Bone marrow (tissue), 2 donors: Measurements from ENCODE around the gene PDCD7.
"Not testable (repeated sequence)": the region's sequence is repeated elsewhere in the genome, so short reads cannot be mapped to it uniquely, and the experiment has no call there.

Experiments
- DNase-seq, 2 donors: peaks; one replicate each; lab custom pipeline; 2025; lab: John Stamatoyannopoulos, UW

PDCD7 gene

DNA sequence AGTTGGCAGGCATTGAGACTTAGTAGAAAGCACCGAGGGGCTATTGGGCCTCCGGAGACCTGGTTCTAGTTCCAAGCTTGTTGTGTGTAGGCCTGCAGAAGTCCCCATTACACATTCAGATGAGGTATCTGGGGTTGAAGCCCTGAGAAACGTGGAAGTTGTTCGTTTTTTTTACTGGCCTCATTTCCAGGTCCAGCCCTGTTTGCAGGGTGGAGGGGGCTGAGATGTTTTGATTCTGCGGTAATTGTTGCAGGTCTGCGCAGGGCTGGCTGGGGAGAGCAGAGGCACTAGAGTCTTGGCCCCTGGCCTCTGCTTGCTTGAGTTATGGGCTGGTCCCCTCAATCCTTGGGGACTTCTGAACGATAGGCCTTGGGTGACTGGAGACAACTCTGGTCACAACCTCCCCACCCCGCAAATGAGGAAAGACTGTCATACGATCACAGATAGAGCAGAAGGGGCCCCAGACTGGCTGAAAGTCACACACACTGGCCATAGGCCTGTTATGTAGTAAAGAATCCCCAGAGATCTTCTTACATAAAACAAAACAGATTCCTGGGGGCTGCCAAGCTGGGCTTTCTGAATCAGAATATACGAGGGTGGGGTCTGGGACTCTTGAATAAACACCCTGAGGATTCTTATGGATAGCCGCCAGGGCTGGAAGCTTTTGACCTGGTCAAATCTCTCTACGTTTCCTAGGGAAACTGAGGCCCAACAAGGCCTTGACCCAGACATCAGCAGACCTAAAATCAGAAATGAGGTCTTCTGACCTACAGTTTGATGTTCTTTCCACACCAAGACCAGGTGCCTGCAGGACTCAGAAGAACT lies 41.5 kb downstream of the PDCD7 start:
- no peak for DNase-seq

DNA sequence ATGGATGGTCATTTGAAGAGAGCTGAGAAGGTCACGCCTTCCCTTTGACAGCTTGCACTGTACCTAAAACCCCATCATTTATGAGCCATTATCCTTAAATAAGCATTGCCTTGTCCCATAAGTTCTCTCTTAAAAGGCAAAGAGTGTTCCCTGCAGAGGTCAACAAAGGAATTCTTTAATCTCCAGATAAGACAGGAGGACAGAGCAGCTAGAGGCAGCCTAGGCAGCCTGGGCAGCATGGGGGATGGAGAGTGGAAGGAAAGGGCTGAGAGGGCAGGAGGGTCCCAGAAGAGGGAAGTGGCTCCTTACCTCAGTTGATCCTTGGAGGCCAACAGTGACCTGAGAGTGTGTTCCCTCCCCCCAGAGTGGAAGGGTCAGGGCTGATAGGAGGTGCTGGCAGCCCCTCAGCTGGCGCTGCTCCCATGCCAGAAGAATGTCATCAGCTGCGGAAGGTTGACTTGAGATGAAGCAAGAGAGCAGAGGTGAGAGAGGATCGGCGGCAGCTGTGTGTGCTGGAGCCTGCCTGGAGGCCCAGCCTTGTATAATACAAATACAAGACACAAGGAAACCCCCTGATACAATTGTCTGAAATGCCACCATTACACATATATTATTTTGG lies 44.3 kb downstream of the PDCD7 start:
- DNase-seq = no peak

DNA sequence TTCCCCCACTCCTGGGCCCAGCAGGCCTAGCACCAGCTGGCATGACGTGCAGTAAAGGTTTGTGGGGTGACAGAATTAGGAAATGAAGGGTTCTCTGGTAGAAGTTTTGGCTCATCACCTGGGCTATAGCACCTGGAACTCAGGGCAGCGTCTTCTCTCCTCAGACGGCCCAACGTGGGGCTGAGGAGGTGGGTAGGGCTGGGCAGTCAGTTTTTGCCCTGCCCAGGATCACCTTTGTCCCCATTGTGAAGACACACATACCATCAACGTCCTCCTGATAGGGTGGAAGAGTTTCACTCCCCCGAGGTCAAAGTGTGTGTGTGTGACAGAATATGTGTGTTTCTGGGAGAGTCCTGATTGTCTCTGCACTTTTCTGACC lies 45.0 kb downstream of the PDCD7 start:
- no peak for DNase-seq

DNA sequence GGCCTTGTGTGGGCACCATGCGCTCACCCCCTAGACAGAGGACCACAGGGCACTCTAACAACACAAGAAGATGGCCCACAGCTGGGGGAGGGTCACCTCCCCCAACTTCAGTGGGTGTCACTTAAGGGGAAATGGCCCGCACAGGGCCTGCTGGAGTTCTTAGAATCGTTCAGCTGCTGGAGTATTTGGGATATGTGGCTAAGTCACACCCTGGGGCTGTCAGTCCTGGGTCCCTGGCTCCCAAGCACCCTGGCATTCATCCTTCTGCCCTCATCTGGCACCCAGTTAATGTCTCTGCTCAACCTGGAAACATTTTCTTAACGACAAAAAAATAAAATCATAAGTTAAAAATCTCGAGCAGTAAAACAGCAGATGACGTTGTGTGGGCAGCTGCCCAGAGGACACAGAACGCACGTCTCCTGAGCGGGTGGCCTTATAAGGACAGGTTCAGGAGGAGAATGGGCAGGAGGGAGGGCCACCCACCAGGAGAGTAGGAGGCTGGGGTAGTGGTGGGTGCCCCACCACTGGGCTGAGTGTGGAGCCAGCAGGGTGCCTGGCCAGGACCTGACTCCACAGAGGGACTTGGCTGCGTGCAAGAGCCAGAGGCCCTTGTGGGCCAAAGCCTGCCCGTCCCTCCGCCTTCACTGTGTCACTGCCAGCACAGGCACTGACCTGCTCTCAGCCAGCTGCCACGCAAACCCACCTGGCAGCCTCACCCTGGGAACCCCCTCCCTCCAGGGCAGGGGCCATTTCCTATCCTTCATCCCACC lies 45.5 kb downstream of the PDCD7 start:
- no peak for DNase-seq

DNA sequence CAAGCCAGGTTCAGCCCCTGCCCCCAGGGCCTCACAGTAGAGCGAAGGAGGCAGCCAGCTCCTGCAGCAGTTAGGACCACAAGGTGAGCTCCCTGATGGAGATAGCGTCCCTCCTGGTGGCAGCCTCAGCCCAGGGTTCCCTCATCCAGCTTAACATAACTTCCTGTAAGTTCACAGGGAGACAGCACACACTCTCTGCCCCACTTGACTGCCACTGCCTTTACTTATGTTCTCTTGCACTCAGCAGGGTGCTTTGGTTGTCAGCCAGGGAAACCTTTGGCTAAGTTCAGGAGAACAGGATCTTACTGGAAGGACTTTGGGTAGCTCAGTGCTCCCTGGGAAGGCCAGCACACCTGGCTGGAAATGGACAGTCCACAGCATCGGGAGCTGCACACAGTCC lies 46.2 kb downstream of the PDCD7 start:
- no peak for DNase-seq

DNA sequence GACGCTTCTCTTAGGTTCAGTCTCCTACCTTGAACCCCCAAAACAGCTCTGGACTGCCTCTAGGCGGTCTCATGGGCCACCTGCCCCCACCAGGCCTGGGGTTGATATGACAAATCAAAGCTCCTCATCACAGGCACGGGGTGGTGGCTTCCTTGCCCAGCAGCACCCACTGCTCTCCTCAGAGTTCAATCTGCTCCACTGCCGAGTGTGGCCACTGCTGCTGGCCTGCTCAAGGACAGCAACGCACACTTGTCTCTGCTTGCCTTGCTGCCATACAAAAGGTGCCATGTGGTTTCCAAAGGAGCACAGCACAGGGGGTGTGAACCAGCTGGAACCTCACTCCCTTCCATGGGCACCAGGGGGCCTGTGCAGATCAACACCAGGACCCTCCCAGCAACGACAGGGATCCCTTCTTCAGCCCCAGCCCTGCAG lies 46.9 kb downstream of the PDCD7 start:
- DNase-seq = no peak

DNA sequence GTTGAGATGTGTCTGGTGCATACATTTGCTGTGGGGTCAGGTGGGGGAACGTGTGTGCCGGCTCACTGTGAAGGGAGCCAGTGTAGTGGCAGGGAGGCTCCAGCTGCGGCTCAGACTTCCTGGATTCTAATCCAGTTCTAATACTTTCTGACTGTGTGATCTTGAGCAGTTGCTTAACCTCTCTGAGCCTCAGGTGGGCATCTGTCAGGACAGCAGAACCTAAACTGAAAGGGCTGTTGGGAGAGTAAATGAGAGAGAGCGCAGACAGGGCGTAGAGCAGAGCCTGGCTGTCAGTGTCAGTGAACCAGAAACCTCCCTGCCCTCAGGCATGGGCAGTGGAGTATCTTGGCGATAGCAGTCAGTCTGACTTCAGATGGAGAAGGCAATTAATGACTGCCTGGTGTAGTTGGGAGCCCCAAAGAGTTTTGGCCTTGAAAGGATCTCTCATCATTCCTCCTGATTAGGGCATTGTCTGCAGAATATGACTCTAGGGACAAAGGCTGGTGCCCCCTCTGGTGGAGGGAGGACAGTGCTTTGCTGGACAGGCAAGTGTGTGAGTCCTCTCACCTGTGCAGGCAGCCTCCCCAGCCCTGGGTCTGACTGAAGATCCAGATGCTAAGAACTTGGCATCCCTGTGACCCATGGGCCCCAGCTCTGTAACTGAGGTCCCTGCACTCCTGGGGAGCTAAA lies 47.5 kb downstream of the PDCD7 start:
- no peak for DNase-seq

DNA sequence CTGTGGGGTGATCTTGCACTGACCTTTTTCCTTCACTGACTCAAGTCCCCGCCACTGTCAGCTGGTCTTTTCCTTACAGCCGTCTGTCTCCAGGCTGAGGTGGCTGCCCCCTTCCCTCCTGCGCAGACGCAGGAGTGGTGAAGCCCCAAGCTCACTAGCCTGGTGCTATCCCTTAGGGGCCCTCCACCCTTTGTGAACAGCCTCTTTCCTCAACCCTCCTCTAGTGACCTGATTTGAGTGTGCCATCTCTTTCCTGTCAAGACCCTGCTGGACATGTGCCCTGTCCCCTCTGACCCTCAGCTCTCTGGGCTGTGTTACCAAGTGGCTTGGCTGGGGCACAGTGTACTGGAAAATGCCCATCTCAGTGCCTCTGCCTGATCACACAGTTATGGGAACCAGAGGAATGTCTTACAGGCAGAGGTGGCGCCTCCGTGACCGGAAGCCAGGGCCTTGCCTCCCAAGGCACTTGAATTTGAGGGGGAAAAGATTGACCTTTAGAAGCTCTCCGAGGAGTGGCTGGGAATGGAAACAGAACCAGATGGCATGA lies 48.3 kb downstream of the PDCD7 start:
- DNase-seq = no peak

DNA sequence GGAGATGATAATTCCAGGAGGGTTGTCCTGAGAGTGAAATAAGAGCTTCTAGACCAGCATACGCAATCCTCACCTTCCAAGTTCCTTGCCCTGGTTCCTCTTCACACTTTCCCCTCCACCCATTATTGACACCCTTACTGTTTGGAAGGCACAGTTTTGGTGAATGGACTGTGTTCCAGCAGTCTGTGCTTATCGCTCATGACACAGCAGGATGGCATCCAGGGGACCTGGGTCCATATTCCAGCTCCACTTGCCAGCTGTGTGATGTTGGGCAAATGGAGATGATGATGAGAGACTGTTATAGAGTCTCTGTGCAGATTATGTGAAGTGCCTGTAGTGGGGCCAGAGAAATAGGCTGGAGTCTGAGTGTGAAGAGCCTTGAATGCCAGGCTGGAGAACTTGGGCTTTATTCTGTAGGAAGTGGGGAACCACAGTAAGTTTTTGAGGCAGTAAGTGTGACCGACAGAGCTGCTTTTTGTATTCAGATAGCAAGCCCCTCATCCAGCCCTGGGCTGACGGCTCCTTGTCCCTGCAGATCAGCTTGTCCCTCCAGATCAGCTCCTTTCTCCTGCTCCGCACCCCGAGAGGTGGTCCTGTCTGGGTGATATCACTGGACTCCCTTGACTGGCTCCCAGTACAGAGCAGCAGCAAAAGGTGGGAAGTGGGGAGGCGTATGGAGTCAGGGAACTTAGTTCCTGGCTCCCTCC lies 49.0 kb downstream of the PDCD7 start:
- no peak for DNase-seq

DNA sequence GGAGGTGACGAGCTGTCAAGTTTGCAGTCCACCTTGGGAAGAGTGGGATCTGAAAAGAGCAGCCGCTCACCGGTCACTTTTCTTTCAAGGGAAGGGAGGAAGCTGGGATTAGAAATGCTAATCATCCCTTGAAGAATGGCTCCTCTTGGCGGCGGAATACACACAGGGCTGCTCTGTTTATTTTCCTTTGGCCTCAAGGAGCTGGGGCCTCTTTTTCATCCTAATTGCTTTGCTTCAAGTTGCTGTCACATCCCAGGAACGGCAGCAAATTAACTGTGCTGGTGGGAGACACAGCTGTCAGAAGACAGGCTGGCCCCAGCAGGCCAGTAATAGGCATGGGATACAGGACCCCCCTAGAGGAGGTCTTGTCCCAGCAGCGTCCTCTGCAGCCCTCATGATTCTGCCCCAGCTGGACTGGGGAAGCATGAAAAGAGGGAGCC lies 50.3 kb downstream of the PDCD7 start:
- DNase-seq = no peak

DNA sequence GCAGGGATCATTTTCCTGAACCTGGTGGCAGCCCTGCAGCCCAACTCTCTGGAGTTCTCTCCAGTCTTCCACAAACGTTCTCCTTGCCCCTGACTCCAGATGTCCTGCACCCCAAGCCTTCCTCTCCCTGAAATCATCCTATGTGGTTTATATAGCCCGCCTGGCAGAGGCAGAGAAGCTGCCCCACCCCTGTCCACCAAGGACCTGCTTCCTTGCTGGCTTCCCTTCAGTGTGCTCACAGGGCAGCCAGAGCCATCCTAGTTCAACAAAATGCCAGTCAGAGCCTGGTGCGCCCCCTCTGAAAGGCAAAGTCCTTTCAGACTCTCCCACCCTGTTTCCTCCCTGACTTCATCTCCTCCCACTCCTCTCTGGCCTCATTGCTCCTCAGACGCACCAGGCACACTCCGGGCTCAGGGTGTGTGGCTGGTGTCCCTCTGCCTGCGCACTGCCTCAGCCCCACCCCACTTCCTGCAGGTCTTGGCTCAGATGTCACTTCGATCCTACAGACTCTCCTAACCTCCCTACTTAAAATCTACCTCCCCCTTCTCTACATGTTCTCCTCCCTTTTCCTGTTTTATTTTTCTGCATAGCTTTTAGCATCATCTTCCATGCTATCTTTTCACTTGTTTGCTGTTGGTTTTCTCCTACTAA lies 51.2 kb downstream of the PDCD7 start:
- peak in 1 of 2 donors; percentile 15 for DNase-seq

DNA sequence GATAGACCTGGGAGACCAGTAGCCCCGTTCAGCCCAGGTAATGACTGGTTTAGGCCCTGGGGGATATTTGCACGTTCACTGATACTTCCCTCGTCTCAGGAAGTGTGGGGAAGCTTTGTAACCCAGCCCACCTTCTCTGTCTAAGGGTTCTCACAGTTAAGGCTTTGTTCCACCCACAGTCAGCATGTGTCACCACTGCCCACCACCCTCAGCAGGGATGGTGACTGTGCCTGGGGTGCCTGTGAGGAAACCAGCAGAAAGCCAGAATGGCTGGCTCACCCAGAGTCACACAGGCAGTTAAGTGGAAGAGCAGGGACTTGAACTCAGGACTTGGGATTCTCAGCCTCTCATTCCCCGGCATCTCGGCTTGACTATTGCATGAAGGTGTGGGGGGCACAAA lies 51.9 kb downstream of the PDCD7 start:
- DNase-seq = no peak

DNA sequence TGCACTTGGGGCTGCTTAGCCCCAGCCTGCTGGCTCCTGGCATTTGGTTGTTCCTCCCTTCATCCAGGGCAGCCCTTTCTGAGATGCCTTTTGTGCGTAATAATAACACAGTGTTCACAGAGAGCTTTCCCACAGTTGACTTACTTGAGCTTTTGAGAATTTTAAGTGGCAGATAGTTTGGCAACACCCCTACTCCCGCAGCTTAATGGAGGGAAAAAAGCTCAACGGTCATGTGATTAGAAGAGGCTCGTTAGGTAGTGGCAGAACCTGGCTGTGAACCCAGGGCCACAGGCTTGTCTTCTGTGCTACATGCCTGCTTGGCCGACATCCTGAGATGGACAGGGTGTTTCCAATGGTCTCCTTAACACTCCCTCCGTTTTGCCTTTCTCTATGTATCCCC lies 52.3 kb downstream of the PDCD7 start:
- no peak for DNase-seq

DNA sequence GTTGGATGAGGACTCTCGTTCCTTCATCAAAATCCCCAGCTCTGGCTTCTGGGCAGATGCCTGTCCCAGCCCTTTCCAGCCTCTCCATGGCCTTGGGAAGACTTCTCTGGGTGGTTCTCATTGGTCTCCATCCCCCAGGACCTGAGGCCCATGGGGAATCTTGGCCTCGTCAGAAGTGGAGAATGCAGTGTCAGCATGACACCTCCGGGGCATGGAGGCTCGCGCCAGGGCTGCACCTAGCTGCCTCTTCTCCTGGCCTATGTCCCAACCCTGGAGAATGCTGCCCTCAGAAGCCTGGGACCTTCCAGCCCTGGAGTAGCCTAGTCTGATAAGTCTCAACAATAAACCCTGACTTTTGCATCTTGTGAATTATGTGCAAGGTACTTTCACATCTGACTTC lies 54.0 kb downstream of the PDCD7 start:
- DNase-seq = no peak

DNA sequence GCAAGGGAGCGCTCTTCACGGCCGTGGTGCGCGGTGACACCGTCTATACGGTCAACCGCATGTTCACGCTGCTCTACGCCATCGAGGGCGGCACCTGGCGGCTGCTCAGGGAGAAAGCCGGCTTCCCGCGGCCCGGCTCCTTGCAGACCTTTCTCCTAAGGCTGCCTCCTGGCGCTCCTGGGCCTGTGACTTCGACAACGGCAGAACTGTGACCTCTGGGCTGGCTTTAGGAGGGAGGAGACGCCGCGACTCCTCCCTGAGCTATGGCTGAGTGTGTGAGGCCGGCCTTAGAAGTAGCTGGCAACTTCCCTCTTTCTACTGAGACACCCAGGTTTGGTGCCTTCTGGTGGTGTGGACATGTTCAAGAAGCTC lies 55.6 kb downstream of the PDCD7 start:
- DNase-seq = peak in 1 of 2 donors; percentile 18

DNA sequence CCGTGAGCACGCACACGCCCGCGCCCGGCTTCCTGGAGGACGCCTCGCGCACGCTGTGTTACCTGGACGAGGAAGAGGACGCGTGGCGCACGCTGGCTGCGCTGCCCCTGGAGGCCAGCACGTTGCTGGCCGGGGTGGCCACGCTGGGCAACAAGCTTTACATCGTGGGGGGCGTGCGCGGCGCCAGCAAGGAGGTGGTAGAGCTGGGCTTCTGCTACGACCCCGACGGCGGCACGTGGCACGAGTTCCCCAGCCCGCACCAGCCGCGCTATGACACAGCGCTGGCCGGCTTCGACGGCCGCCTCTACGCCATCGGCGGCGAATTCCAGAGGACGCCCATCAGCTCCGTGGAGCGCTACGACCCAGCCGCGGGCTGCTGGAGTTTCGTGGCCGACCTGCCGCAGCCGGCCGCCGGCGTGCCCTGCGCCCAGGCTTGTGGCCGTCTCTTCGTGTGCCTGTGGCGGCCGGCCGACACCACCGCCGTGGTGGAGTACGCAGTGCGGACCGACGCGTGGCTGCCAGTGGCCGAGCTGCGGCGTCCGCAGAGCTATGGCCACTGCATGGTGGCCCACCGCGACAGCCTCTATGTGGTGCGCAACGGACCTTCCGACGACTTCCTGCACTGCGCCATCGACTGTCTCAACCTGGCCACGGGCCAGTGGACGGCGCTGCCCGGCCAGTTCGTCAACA lies 56.2 kb downstream of the PDCD7 start:
- DNase-seq = no peak

DNA sequence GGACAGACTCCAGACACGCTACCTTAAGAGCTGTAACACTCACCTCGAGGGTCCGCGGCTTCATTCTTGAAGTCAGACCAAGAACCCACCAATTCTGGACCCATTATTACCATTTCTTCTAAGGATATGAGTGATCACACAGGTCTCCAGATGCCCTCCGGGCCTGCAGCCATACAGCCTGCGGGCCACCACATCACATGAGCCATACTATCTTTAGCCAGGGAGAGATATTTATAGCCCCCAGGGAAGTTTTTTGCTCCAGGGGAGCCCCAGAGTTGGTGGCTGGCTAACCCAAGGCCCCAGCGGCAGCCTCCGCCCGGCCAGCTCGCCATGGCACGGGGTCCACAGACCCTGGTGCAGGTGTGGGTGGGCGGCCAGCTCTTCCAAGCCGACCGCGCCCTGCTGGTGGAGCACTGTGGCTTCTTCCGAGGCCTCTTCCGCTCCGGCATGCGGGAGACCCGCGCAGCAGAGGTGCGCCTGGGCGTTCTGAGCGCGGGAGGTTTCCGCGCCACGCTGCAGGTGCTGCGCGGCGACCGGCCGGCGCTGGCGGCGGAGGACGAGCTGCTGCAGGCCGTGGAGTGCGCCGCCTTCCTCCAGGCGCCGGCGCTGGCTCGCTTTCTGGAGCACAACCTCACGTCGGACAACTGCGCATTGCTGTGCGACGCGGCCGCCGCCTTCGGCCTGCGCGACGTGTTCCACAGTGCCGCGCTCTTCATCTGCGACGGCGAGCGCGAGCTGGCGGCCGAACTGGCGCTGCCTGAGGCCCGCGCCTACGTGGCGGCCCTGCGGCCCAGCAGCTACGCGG lies 56.9 kb downstream of the PDCD7 start, which contains the start of gene KBTBD13:
KBTBD13 (plus strand) TSS at position 261 of the 805 bp plus-strand sequence; CDS start at position 331, 70 bp downstream.
- DNase-seq = no peak

DNA sequence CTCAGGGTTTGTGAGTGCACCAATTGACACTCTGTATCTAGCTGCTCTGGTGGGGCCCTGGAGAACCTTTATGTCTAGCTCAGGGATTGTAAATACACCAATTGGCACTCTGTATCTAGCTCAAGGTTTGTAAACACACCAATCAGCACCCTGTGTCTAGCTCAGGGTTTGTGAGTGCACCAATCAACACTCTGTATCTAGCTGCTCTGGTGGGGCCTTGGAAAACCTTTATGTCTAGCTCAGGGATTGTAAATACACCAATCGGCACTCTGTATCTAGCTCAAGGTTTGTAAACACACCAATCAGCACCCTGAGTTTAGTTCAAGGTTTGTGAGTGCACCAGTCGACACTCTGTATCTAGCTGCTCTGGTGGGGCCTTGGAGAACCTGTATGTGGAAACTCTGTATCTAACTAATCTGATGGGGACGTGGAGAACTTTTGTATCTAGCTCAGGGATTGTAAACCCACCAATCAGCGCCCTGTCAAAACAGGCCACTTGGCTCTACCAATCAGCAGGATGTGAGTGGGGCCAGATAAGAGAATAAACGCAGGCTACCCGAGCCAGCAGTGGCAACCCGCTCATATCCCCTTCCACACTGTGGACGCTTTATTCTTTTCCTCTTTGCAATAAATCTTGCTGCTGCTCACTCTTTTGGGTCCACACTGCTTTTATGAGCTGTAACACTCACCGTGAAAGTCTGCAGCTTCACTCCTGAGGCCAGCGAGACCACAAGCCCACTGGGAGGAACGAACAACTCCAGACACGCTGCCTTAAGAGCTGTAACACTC lies 57.8 kb downstream of the PDCD7 start:
- DNase-seq = not testable (repeated sequence)
